IMR-90 (cell line): Measurements from ENCODE around the gene RHOF.

Experiments
- CEBPB ChIP-seq: IDR thresholded peaks from 2 replicates; pipeline ENCODE4 v1.6.1; 2012; ENCODE audit warnings: low read depth, low read length, improper control_type of control experiment
- CHD1 ChIP-seq: IDR thresholded peaks from 2 replicates; pipeline ENCODE4 v1.6.1; 2012; ENCODE audit warnings: low read depth, low read length, improper control_type of control experiment
- MAFK ChIP-seq: IDR thresholded peaks from 2 replicates; pipeline ENCODE4 v1.6.1; 2012; ENCODE audit warnings: low read depth, low read length, improper control_type of control experiment
- MAZ ChIP-seq: IDR thresholded peaks from 2 replicates; pipeline ENCODE4 v1.6.1; 2012; ENCODE audit warnings: low read depth, mild to moderate bottlenecking, low read length, improper control_type of control experiment, moderate library complexity, borderline replicate concordance
- MXI1 ChIP-seq: IDR thresholded peaks from 2 replicates; pipeline ENCODE4 v1.6.1; 2012; ENCODE audit warnings: low read depth, mild to moderate bottlenecking, low read length, moderate library complexity, borderline replicate concordance
- POLR2A ChIP-seq: IDR thresholded peaks from 2 replicates; pipeline ENCODE4 v1.6.1; 2012; ENCODE audit warnings: mild to moderate bottlenecking, low read depth, low read length
- RAD21 ChIP-seq: IDR thresholded peaks from 2 replicates; pipeline ENCODE4 v1.6.1; 2012; ENCODE audit warnings: low read length, improper control_type of control experiment
- RCOR1 ChIP-seq: IDR thresholded peaks from 2 replicates; pipeline ENCODE4 v1.6.1; 2012; ENCODE audit warnings: mild to moderate bottlenecking, low read length, improper control_type of control experiment; ENCODE audit not compliant: insufficient replicate concordance
- RFX5 ChIP-seq: IDR thresholded peaks from 2 replicates; pipeline ENCODE4 v1.8.0; 2012; ENCODE audit warnings: low read depth, mild to moderate bottlenecking, low read length, moderate library complexity
- SMC3 ChIP-seq: fragments of 150-350 bp; IDR thresholded peaks from 2 replicates; pipeline ENCODE4 v1.6.1; 2016; ENCODE audit warnings: low read depth, mild to moderate bottlenecking, antibody characterized with exemption, low read length, moderate library complexity
- TF ChIP-seq, protein P1 (sequence below): conservative IDR thresholded peaks from 2 replicates; pipeline ENCODE4 v1.5.1; 2012; ENCODE audit warnings: mild to moderate bottlenecking, low read depth, low read length, improper control_type of control experiment
- TF ChIP-seq, protein P2 (sequence below): fragments of 150-350 bp; IDR thresholded peaks from 2 replicates; pipeline ENCODE4 v1.6.1; 2016; ENCODE audit warnings: low read depth, mild to moderate bottlenecking, low read length, moderate library complexity, borderline replicate concordance
- TF ChIP-seq, protein P3 (sequence below): fragments of 150-350 bp; IDR thresholded peaks from 2 replicates; pipeline ENCODE4 v1.6.1; 2017; ENCODE audit warnings: mild to moderate bottlenecking, antibody characterized with exemption, low read length, low read depth

DNA sequence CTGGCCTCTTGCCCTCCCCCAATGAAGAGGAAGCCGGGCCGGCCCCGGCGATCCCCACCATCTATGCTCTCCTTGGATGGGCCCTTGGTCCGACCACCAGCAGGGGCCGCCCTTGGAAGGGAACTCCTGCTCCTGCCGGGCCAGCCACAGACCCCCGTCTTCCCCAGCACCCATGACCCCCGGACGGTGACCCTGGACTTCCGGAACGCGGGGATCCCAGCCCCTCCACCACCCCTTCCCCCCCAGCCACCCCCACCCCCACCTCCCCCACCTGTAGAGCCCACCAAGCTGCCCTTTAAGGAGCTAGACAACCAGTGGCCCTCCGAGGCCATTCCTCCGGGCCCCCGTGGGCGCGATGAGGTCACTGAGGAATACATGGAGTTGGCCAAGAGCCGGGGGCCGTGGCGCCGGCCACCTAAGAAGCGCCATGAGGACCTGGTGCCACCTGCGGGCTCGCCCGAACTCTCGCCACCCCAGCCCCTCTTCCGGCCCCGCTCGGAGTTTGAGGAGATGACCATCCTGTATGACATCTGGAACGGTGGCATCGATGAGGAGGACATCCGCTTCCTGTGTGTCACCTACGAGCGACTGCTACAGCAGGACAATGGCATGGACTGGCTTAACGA lies 29.7 kb upstream of the RHOF start:
- TF ChIP-seq MXI1 (no peak), MAZ (no peak), RAD21 (no peak), RFX5 (no peak), POLR2A (no peak), CHD1 (no peak), MAFK (no peak), SMC3 (peak; percentile 6; the same call in 1 of the 2 replicates), CEBPB (no peak), RCOR1 (no peak)
- TF ChIP-seq, protein P1, sequence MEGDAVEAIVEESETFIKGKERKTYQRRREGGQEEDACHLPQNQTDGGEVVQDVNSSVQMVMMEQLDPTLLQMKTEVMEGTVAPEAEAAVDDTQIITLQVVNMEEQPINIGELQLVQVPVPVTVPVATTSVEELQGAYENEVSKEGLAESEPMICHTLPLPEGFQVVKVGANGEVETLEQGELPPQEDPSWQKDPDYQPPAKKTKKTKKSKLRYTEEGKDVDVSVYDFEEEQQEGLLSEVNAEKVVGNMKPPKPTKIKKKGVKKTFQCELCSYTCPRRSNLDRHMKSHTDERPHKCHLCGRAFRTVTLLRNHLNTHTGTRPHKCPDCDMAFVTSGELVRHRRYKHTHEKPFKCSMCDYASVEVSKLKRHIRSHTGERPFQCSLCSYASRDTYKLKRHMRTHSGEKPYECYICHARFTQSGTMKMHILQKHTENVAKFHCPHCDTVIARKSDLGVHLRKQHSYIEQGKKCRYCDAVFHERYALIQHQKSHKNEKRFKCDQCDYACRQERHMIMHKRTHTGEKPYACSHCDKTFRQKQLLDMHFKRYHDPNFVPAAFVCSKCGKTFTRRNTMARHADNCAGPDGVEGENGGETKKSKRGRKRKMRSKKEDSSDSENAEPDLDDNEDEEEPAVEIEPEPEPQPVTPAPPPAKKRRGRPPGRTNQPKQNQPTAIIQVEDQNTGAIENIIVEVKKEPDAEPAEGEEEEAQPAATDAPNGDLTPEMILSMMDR, result no peak; the same call in 1 of the 2 replicates
- TF ChIP-seq, protein P2, sequence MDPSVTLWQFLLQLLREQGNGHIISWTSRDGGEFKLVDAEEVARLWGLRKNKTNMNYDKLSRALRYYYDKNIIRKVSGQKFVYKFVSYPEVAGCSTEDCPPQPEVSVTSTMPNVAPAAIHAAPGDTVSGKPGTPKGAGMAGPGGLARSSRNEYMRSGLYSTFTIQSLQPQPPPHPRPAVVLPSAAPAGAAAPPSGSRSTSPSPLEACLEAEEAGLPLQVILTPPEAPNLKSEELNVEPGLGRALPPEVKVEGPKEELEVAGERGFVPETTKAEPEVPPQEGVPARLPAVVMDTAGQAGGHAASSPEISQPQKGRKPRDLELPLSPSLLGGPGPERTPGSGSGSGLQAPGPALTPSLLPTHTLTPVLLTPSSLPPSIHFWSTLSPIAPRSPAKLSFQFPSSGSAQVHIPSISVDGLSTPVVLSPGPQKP, result no peak
- TF ChIP-seq, protein P3, sequence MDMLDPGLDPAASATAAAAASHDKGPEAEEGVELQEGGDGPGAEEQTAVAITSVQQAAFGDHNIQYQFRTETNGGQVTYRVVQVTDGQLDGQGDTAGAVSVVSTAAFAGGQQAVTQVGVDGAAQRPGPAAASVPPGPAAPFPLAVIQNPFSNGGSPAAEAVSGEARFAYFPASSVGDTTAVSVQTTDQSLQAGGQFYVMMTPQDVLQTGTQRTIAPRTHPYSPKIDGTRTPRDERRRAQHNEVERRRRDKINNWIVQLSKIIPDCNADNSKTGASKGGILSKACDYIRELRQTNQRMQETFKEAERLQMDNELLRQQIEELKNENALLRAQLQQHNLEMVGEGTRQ, result no peak
